H1 (cell line): Measurements from ENCODE around the gene LSR. TPM values are rescaled to one million over a fixed set of nuclear protein-coding genes. Genes with fewer than 3 reads are reported as not detected.

Experiments
- CBX5 ChIP-seq: fragments of 300-800, 300-1000 bp; sonication (generic); IDR thresholded peaks from 2 replicates; pipeline ENCODE4 v1.7.1; 2016; ENCODE audit warnings: antibody characterized with exemption, low read length, low read depth
- SIX5 ChIP-seq: IDR thresholded peaks from 2 replicates; pipeline ENCODE4 v1.6.1; 2011; ENCODE audit warnings: mild to moderate bottlenecking, low read depth, low read length
- polyA plus RNA-seq, 7 experiments: library from polyadenylated mRNA; depleted of rRNA in 3 of 7; stranded (reverse) in 5 of 7; unstranded in 2 of 7; fragments of >200 nt in 5 of 7; fragments of 200-250 nt in 2 of 7; gene quantifications; 1 replicate in 5 of 7; 2 replicates in 1 of 7; 4 replicates in 1 of 7; pipeline versions ENCODE4 v1.2.1 to v1.2.3, GENCODE V29; 2011 to 2013; ENCODE audit warnings: missing spikeins in 2 of 7, mixed read lengths in 2 of 7
- total RNA-seq: library from RNA; stranded (reverse); fragmentation: NEBNext Ultra II Directional; extraction: Animal tissue kit (Norgen Biotek cat#: 25700); gene quantifications from 2 replicates; pipeline ENCODE4 v1.2.1, GENCODE V29; 2021

LSR gene
- total and polyA plus RNA-seq, 2 of the 8 experiments (the other 6 are each of a cell fraction or from before 2014, with no cell fraction given), result 159 to 186 TPM

DNA sequence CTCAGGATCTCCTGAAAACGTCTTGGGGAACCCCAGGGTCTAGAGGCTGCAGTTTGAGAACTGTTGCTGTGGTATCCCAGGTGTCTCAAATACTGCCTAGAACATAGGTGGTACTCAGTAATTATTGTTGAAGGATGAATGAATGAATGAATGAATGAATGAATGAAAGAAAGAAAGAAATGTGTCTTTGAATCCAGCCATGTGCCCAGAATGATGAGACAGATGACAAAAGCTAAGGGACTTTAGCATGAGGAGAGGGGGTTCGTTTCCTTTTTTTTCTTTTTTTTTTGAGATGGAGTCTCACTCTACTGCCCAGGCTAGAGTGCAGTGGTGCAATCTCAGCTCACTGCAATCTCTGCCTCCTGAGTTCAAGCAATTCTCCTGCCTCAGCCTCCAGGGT is 7.8 kb downstream of the LSR start (continued):
- no peak for TF ChIP-seq SIX5
- TF ChIP-seq CBX5, result no peak
